Measurements from ENCODE around the gene PHIP.

- no peak for TF ChIP-seq EP300 (IDR thresholded peaks at IDR 0.05)
- no peak for TF ChIP-seq POLR2A (IDR thresholded peaks at IDR 0.05)
- no peak for TF ChIP-seq CTCF (IDR thresholded peaks at IDR 0.05)
Measured at GRCh38 chr6:78966542-78966941, 111.5 kb downstream of the PHIP start.

All from upper lobe of left lung (tissue), 4 donors.